GM13976 (cell line): ENCODE measurements around the gene USP49.

Experiments used
- DNase-seq: peaks from one replicate; pipeline ENCODE4 v3.0.0; 2012; ENCODE audit warnings: low spot score
- in situ Hi-C: fragments of 300-500 bp; cut with MboI; formaldehyde crosslinking; loops from one replicate; pipeline ENCODE4 v1.12.0; 2022; ENCODE audit warnings: low sequenced_read_pairs, mixed read lengths, inconsistent platforms; ENCODE audit not compliant: unreplicated experiment
- TF ChIP-seq, protein P1 (sequence below): IDR thresholded peaks from 2 replicates; pipeline ENCODE4 v1.5.1; 2012; ENCODE audit warnings: borderline replicate concordance, mild to moderate bottlenecking; ENCODE audit not compliant: insufficient read depth; ENCODE audit errors: extremely low read depth, missing control alignments, control extremely low read depth

The USP49 gene

DNA sequence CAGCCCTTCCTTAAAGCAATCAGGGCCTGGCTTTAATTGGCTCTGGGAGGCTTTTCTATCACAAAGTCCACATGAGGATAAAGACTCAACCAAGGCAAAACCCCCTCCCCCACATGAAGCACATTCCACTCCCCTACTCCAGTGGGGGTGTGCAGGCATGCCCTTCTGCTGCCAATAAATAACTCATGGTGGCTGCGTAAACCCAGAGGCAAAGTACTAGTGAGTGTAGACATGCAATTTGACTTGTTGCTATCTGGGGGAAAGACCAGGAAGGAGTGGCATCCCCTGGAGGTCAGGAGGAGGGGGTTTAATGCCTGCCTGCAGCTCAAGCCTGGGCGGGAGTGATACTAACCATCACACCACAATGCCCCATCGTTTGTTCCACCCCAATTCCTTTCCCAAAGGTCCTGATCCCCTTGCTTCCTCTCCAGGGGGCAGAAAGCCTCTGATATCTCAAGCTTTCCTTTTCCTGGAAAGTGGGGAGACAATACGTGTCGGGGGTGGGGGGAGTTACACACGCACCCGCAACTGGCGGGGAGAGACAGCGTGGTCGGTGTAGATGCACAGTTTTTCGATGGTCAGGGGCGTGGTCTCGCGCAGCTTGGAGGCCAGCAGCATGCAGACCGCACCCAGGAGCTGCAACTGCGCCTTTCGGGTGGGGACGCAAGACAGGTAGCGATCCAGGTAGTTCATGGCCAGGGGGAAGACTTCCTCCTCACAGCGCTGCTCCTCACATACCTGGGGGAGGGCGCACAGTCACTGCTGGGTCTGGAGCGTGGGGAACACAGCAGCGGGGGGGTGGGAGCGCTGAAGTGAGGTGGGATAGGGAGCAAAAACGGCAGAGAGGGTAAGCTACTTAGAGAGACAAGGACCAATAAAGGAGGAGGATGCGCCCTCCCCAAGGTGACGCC lies 44.9 kb upstream of the USP49 start:
- no peak for DNase-seq
- TF ChIP-seq, protein P1, sequence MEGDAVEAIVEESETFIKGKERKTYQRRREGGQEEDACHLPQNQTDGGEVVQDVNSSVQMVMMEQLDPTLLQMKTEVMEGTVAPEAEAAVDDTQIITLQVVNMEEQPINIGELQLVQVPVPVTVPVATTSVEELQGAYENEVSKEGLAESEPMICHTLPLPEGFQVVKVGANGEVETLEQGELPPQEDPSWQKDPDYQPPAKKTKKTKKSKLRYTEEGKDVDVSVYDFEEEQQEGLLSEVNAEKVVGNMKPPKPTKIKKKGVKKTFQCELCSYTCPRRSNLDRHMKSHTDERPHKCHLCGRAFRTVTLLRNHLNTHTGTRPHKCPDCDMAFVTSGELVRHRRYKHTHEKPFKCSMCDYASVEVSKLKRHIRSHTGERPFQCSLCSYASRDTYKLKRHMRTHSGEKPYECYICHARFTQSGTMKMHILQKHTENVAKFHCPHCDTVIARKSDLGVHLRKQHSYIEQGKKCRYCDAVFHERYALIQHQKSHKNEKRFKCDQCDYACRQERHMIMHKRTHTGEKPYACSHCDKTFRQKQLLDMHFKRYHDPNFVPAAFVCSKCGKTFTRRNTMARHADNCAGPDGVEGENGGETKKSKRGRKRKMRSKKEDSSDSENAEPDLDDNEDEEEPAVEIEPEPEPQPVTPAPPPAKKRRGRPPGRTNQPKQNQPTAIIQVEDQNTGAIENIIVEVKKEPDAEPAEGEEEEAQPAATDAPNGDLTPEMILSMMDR, result no peak
- in situ Hi-C loops, result loop anchor here (5.0 to 10.0 kb wide), 2 partner anchors 95 to 102 kb away; no protein-coding TSS in a partner anchor

DNA sequence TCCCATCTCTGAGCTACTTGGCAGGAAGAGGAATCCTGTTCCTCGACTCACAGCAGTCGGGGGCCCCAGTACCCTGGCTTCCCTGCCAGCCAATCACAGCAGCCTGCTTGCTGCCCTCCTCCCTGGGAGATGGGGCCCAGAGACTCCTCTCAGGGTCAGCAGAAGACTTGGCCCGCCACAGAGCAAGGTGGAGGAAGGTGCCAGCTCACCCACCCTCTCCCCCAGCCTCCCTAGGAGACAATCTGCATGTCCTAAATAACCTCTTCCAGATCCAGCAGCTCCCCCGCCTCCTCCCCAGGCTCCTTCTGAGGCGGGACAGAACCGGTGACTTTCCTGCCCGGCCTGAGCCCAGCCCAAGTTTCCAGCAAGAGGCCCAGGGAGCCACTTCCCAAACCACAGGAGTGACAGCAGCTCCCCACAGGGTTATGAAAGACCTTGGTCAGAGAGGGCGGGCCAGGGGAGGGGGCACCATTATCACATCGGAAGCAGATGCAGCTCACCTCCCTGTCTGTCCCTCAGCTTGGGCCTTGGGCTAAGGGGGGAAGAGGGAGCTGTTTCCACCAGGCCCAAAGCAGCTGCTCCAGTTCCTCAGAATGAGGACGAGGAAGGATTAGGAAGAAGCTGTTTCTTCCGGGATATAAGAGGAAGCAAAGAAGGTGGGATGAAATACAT lies 44.1 kb upstream of the USP49 start:
- no peak for DNase-seq
- in situ Hi-C loops, result loop anchor here (5.0 to 10.0 kb wide), 2 partner anchors 95 to 103 kb away; no protein-coding TSS in a partner anchor

DNA sequence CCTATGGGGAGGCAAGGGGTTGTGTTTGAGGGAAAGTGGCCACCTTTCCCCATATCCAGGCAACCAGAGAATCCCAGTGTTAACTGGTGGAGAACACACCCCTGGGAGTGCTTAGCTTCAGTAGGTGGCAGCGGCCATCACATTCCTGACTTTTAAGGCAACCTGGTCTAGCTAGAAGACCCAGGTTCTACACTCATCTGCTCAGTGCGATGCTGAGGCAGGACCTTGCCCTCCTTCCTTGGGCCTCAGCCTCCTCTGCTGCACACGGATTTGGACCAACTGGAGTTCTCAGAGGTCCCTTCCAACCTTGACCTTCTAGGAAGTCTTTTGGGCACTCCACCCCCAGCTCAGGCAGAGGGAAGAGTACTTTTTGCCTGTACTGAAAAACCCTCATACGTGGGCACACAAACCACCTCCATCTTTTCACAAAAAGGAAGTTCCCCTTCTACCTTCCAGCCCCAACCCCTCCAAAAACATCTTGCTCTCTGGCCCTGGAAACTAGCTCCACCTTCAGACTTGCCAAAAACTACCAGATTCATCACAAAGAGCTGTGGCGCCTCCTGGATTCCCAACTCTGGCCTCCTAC lies 43.5 kb upstream of the USP49 start:
- no peak for DNase-seq
- in situ Hi-C loops, result loop anchor here (5.0 to 10.0 kb wide), 2 partner anchors 94 to 104 kb away; no protein-coding TSS in a partner anchor

More for the DNA sequence above, 44.1 kb upstream of the USP49 start:
- TF ChIP-seq, protein P1, result no peak

DNA sequence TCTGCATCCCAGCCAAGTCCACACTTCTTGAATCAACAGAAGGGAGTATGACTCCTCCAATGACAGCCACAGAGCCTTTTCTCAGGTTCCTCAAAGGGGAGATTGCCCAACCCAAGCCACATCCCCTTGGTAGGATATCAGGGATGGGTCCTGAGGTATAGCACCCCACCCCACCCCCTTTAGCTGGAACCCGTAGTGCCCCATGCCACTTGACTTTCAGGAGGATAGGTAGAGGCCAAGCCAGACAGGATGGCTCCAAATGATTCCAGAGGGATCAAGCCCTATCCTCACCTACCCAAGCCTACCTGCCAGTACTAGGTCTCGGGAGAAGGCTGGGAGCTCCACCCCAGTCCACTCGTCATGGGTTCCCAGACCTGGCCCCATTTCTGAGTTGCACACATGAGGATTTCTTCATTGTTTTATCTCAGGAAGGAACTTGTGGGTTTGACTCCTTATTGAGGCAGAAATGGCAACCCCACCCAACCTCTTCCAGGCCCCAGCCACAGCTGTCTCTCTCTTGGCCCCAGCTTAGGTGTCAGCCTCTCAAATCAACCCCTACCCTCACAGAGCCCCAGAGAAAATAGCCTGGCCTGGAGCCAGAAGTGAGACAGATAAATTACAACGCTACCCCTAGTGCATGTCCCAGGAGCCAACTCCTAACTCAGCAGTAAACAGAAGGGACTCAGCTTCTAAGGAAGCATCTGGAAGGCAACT lies 42.8 kb upstream of the USP49 start:
- in situ Hi-C loops, result loop anchor here (5.0 to 10.0 kb wide), 2 partner anchors 93 to 104 kb away; no protein-coding TSS in a partner anchor
- no peak for DNase-seq
- TF ChIP-seq, protein P1, result no peak

More for the DNA sequence above, 43.5 kb upstream of the USP49 start:
- TF ChIP-seq, protein P1, result no peak

DNA sequence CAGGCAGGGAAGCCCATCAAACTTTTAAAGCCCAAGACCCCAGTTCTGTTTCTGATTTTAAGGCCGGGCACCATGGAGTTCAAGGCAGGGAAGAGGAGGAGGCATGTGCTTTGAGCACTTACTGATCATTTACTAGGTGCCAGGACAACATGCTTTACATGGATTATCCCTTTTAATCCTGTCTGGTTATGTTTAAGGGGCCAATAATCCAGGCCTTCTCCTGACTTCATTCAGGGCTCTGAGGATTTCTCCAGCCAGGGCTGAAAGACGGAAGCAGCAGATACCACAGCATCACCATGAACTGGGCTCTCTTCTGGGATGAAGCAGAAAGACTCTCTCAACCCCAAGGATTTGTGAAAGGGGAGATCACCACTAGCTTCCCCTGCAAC lies 42.3 kb upstream of the USP49 start:
- TF ChIP-seq, protein P1, result no peak
- in situ Hi-C loops, result loop anchor here (5.0 to 10.0 kb wide), 2 partner anchors 93 to 105 kb away; no protein-coding TSS in a partner anchor
- DNase-seq, result no peak
